Naive thymus-derived CD4-positive, alpha-beta T cell (primary cell): Measurements from ENCODE around the gene TH. TPM values are rescaled to one million over a fixed set of nuclear protein-coding genes. Genes with fewer than 3 reads are reported as not detected.
A peak's percentile ranks its signal among the peaks of the same experiment; 100 is the strongest.

Source experiments
- ATAC-seq: fragments of 150-1000 bp; cut with Tn5 transposase; 2 replicates; pipeline ENCODE4 v1.10.0; 2021; ENCODE audit warnings: mild to moderate bottlenecking, moderate library complexity
- CTCF ChIA-PET: fragments of 350-600 bp; sonication (Branson Sonifier 250); formaldehyde crosslinking; loops from one replicate; lab custom pipeline; 2021; ENCODE audit warnings: antibody characterized with exemption; lab: Charles Lee
- POLR2A ChIA-PET: fragments of 350-600 bp; sonication (Branson Sonifier 250); formaldehyde crosslinking; loops from one replicate; lab custom pipeline; 2021; ENCODE audit warnings: antibody characterized with exemption, inconsistent platforms; lab: Charles Lee
- DNase-seq, 9 donors: peaks; one replicate each; pipeline versions ENCODE4 v3.0.0 to v3.0.0-alpha.2; 2020 to 2022; ENCODE audit warnings: mixed read lengths in 1 of 9
- H3K27ac ChIP-seq: one replicate; pipeline ENCODE4 v1.7.0; 2013; ENCODE audit warnings: mild to moderate bottlenecking, low read depth, low read length, moderate library complexity
- H3K27me3 ChIP-seq, 2 donors: one replicate each; pipeline ENCODE4 v1.7.0; 2013; ENCODE audit warnings: low read length in 2 of 2, mild to moderate bottlenecking in 2 of 2, moderate library complexity in 2 of 2; ENCODE audit not compliant: control insufficient read depth in 2 of 2, insufficient read depth in 2 of 2
- H3K36me3 ChIP-seq, 3 experiments: 1 replicate in 2 of 3; 2 replicates in 1 of 3; pipeline ENCODE4 v1.7.0; 2013; ENCODE audit warnings: low read length in 3 of 3, mild to moderate bottlenecking in 3 of 3, moderate library complexity in 1 of 3; ENCODE audit not compliant: insufficient read depth in 3 of 3, control insufficient read depth in 2 of 3
- H3K4me1 ChIP-seq, 2 donors: one replicate each; pipeline ENCODE4 v1.7.0; 2013; ENCODE audit warnings: low read length in 2 of 2, mild to moderate bottlenecking in 2 of 2, moderate library complexity in 1 of 2; ENCODE audit not compliant: control insufficient read depth in 2 of 2, insufficient read depth in 2 of 2
- H3K4me3 ChIP-seq: 2 replicates; pipeline ENCODE4 v1.7.0; 2013; ENCODE audit warnings: mild to moderate bottlenecking, low read length
- H3K9me3 ChIP-seq, 3 experiments: 1 replicate in 2 of 3; 2 replicates in 1 of 3; pipeline ENCODE4 v1.7.0; 2013; ENCODE audit warnings: low read length in 3 of 3; ENCODE audit not compliant: control insufficient read depth in 2 of 3
- H3K27ac Mint-ChIP-seq, 9 donors: one replicate each; pipeline ENCODE4 v1.8.0; 2020 to 2022; ENCODE audit warnings: mixed read lengths in 9 of 9, mild to moderate bottlenecking in 8 of 9, moderate library complexity in 5 of 9, inconsistent platforms in 2 of 9
- H3K27me3 Mint-ChIP-seq, 5 donors: one replicate each; pipeline ENCODE4 v1.8.0; 2021 to 2022; ENCODE audit warnings: mixed read lengths in 5 of 5, mild to moderate bottlenecking in 1 of 5
- H3K36me3 Mint-ChIP-seq, 5 donors: one replicate each; pipeline ENCODE4 v1.8.0; 2020 to 2022; ENCODE audit warnings: mixed read lengths in 5 of 5, mild to moderate bottlenecking in 3 of 5, inconsistent platforms in 1 of 5
- H3K4me1 Mint-ChIP-seq, 7 donors: one replicate each; pipeline ENCODE4 v1.8.0; 2020 to 2022; ENCODE audit warnings: mixed read lengths in 7 of 7, mild to moderate bottlenecking in 3 of 7, inconsistent platforms in 1 of 7
- H3K4me3 Mint-ChIP-seq, 10 donors: one replicate each; pipeline ENCODE4 v1.8.0; 2020 to 2022; ENCODE audit warnings: mild to moderate bottlenecking in 10 of 10, mixed read lengths in 10 of 10, moderate library complexity in 6 of 10, inconsistent platforms in 2 of 10
- H3K9me3 Mint-ChIP-seq, 11 donors: one replicate each; pipeline ENCODE4 v1.8.0; 2020 to 2022; ENCODE audit warnings: mixed read lengths in 11 of 11, mild to moderate bottlenecking in 4 of 11, inconsistent platforms in 1 of 11, moderate library complexity in 1 of 11
- intact Hi-C, 2 donors: fragments of 100-400 bp; cut with micrococcal nuclease; formaldehyde crosslinking; loops; one replicate each; pipeline ENCODE4 v1.15.1; 2023
- polyA plus RNA-seq, 2 donors: library from polyadenylated mRNA; unstranded; fragments of 300-500 nt; fragmentation: Illumina TruSeq; gene quantifications; one replicate each; pipeline ENCODE4 v1.2.3, GENCODE V29; 2021
- total RNA-seq, 6 experiments: library from RNA in 5 of 6; stranded (reverse) in 5 of 6; gene quantifications; 1 replicate in 5 of 6; 2 replicates in 1 of 6; pipeline ENCODE4 v1.2.3 and lab custom pipeline; 2021 to 2026

TH gene
- total and polyA plus RNA-seq, 7 experiments from 2014 or later, result not detected

DNA sequence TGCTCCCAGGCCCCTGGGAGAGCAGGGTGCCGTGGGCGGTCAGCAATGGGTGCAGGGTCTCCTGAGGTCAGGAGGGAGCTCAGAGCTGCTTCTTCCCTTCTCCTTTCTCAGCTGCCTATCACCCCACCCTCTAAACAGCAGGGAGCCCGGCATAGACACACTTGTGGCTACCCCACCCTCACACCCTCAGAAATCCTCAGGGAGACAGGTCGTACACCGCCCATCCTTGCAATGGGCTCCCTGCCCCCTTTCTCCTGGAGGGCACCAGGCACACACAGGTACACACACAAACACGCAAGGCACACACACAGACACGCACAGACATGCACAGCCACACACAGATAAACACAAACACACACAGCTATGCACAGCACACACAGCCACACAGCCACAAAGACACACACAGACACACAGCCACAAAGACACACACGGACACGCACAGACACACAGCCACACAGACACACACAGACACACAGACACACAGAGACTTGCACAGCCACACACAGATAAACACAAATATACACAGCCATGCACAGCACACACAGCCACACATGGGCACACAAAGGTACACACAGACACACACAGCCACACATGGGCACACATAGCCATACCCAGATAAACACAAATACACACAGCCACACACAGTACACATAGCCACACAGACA, 44.9 kb upstream of the TH start:
- Histone ChIP-seq H3K36me3 (no peaks in the 10 kb centered on the region), H3K27ac (no peak overlapping the region), H3K27me3 (no peaks in the 10 kb centered on the region), H3K4me3 (no peak overlapping the region), H3K9me3 (no peaks in the 10 kb centered on the region), H3K4me1 (peaks cover 0 to 28% of the 10 kb centered on the region in 2 donors)
- Mint-ChIP-seq H3K27me3 (peaks cover 0 to 6% (median 0%) of the 10 kb centered on the region in 5 donors), H3K36me3 (no peaks in the 10 kb centered on the region), H3K9me3 (peaks cover 0 to 4% (median 0%) of the 10 kb centered on the region in 11 donors), H3K4me1 (peaks cover 3 to 17% (median 12%) of the 10 kb centered on the region in 7 donors), H3K4me3 (no peak overlapping the region), H3K27ac (no peak overlapping the region)
- CTCF ChIA-PET, result no interaction called here
- DNase-seq (no peak), ATAC-seq (no peak)
- intact Hi-C loops, result no loop called here
- POLR2A ChIA-PET, result no interaction called here

DNA sequence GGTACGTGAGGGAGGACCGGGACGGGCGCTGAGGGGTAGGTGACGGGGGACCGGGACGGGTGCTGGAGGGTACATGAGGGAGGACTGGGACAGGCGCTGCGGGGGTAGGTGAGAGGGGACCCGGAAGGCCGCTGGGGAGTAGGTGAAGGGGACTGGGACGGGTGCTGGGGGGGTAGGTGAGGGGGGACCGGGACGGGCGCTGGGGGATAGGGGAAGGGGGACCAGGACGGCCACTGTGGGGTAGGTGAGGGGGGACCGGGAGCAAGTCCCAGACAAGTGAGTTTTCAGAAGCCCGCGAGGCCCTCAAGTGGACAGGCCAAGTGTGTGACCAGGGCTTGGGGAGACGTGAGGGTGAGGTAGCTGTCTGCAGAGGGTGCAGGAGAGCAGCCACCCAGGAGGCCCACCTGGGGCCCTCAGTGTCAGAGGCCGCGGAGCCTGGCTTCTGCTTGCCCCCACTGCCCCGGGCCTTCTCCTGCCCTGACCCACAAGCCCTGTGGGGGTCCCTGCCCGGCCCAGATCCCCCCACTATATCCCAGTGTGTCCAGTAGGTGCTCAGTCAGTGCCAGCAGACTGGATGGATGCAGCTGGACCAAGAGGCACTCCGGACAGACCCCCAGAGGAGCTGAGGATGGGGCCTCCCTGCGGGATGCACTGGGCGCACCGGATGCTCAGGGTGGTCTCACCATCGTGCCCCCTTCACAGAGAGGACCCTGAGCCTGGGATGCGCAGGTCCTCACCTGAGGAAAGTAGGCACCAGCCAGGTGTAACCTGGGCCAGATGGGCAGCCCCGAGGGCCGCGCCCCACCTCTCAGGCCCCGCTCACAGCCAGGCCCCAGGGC, 44.2 kb upstream of the TH start:
- intact Hi-C loops, result no loop called here
- H3K4me3 ChIP-seq, result no peak overlapping the region
- peaks cover 0 to 4% (median 0%) of the 10 kb centered on the region in 11 donors for H3K9me3 Mint-ChIP-seq
- peaks cover 0 to 3% (median 0%) of the 10 kb centered on the region in 5 donors for H3K27me3 Mint-ChIP-seq
- no peak overlapping the region for H3K27ac ChIP-seq
- no peaks in the 10 kb centered on the region for H3K36me3 ChIP-seq
- POLR2A ChIA-PET, result no interaction called here
- H3K4me1 ChIP-seq, result peaks cover 0 to 28% of the 10 kb centered on the region in 2 donors
- ATAC-seq (no peak), DNase-seq (no peak)
- H3K4me1 Mint-ChIP-seq, result peaks cover 3 to 17% (median 12%) of the 10 kb centered on the region in 7 donors
- H3K36me3 Mint-ChIP-seq, result no peaks in the 10 kb centered on the region
- CTCF ChIA-PET, result no interaction called here
- no peaks in the 10 kb centered on the region for H3K9me3 ChIP-seq
- no peak overlapping the region for H3K27ac Mint-ChIP-seq
- H3K27me3 ChIP-seq, result no peaks in the 10 kb centered on the region
- no peak overlapping the region for H3K4me3 Mint-ChIP-seq

GRCh38 chr11:2215230-2215560, 43.6 kb upstream of the TH start:
- ChIA-PET CTCF (no interaction called here), POLR2A (no interaction called here)
- ATAC-seq (no peak), DNase-seq (no peak)
- intact Hi-C loops, result no loop called here
- no peaks in the 10 kb centered on the region for H3K36me3 ChIP-seq
- H3K27me3 ChIP-seq, result no peaks in the 10 kb centered on the region
- H3K4me3 ChIP-seq, result no peak overlapping the region
- H3K9me3 Mint-ChIP-seq, result peaks cover 0 to 2% (median 0%) of the 10 kb centered on the region in 11 donors
- H3K4me3 Mint-ChIP-seq, result no peak overlapping the region
- no peaks in the 10 kb centered on the region for H3K36me3 Mint-ChIP-seq
- peaks cover 0 to 3% (median 0%) of the 10 kb centered on the region in 5 donors for H3K27me3 Mint-ChIP-seq
- H3K4me1 Mint-ChIP-seq, result peaks cover 3 to 17% (median 12%) of the 10 kb centered on the region in 7 donors
- no peak overlapping the region for H3K27ac ChIP-seq
- H3K9me3 ChIP-seq, result no peaks in the 10 kb centered on the region
- H3K27ac Mint-ChIP-seq, result peak overlapping the region in 1 of 9 donors; percentile 21
- H3K4me1 ChIP-seq, result peaks cover 0 to 28% of the 10 kb centered on the region in 2 donors

- H3K4me3 Mint-ChIP-seq, result peak overlapping the region in 3 of 10 donors; percentile 4 to 68 (median 5)
- H3K27me3 ChIP-seq, result no peaks in the 10 kb centered on the region
- ChIA-PET POLR2A (no interaction called here), CTCF (no interaction called here)
- no peaks in the 10 kb centered on the region for H3K36me3 Mint-ChIP-seq
- no peaks in the 10 kb centered on the region for H3K36me3 ChIP-seq
- H3K9me3 Mint-ChIP-seq, result no peaks in the 10 kb centered on the region
- peaks cover 3 to 17% (median 12%) of the 10 kb centered on the region in 7 donors for H3K4me1 Mint-ChIP-seq
- intact Hi-C loops, result no loop called here
- no peak overlapping the region for H3K4me3 ChIP-seq
- peak overlapping the region in 2 of 9 donors; percentile 21 to 58 for H3K27ac Mint-ChIP-seq
- H3K4me1 ChIP-seq, result peaks cover 0 to 28% of the 10 kb centered on the region in 2 donors
- no peaks in the 10 kb centered on the region for H3K9me3 ChIP-seq
- H3K27me3 Mint-ChIP-seq, result no peaks in the 10 kb centered on the region
- H3K27ac ChIP-seq, result no peak overlapping the region
- DNase-seq, result no peak
- ATAC-seq, result no peak
These were observed 43.1 kb upstream of the TH start for GRCh38 chr11:2214527-2215229.

GRCh38 chr11:2213890-2214526, 42.4 kb upstream of the TH start:
- Mint-ChIP-seq H3K9me3 (no peaks in the 10 kb centered on the region), H3K27me3 (no peaks in the 10 kb centered on the region), H3K27ac (peak overlapping the region in 7 of 9 donors; percentile 5 to 82 (median 53)), H3K36me3 (no peaks in the 10 kb centered on the region), H3K4me3 (peak overlapping the region in 9 of 10 donors; percentile 33 to 80 (median 54)), H3K4me1 (peaks cover 3 to 17% (median 12%) of the 10 kb centered on the region in 7 donors)
- ChIA-PET CTCF (no interaction called here), POLR2A (no interaction called here)
- no peaks in the 10 kb centered on the region for H3K36me3 ChIP-seq
- peak overlapping the region; percentile 16 for H3K4me3 ChIP-seq
- ATAC-seq, result no peak
- H3K27me3 ChIP-seq, result no peaks in the 10 kb centered on the region
- H3K4me1 ChIP-seq, result peaks cover 0 to 28% of the 10 kb centered on the region in 2 donors
- H3K9me3 ChIP-seq, result no peaks in the 10 kb centered on the region
- H3K27ac ChIP-seq, result no peak overlapping the region
- DNase-seq, result no peak
- intact Hi-C loops, result no loop called here

DNA sequence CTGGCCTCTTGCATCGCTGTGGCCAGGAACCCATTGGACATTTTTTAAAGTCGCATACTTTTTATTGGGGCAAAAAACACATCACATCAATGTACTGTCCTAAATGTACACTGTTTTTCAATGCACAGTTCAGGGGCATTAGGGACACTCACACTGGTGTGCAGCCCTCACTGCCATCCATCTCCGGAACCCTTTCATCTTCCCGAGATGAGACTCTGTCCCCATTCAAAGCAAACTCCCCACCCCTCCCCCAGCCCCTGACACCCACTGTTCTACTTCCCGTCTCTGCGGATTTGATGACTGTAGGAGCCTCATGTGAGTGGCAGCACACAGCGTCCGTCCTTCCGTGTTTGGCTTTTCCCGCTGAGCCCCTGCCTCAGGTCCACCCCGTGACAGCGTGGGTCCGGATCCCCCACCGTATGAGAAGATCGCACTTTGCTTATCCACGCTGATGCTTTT, 41.8 kb upstream of the TH start:
- H3K4me3 Mint-ChIP-seq, result peak overlapping the region; percentile 16 to 80 (median 48)
- no peaks in the 10 kb centered on the region for H3K9me3 Mint-ChIP-seq
- H3K4me1 Mint-ChIP-seq, result peaks cover 3 to 17% (median 12%) of the 10 kb centered on the region in 7 donors
- no peaks in the 10 kb centered on the region for H3K9me3 ChIP-seq
- H3K27ac Mint-ChIP-seq, result peak overlapping the region in 8 of 9 donors; percentile 5 to 82 (median 50)
- H3K27me3 ChIP-seq, result no peaks in the 10 kb centered on the region
- H3K36me3 Mint-ChIP-seq, result no peaks in the 10 kb centered on the region
- H3K4me3 ChIP-seq, result peak overlapping the region; percentile 16
- ChIA-PET POLR2A (no interaction called here), CTCF (no interaction called here)
- H3K4me1 ChIP-seq, result peaks cover 0 to 28% of the 10 kb centered on the region in 2 donors
- peak in 2 of 9 donors; percentile 15 for DNase-seq
- no peak overlapping the region for H3K27ac ChIP-seq
- H3K36me3 ChIP-seq, result no peaks in the 10 kb centered on the region
- no peaks in the 10 kb centered on the region for H3K27me3 Mint-ChIP-seq
- ATAC-seq, result peak; percentile 57
- intact Hi-C loops, result no loop called here
